ENCODE results near the gene AK8.

The AK8 gene

DNA sequence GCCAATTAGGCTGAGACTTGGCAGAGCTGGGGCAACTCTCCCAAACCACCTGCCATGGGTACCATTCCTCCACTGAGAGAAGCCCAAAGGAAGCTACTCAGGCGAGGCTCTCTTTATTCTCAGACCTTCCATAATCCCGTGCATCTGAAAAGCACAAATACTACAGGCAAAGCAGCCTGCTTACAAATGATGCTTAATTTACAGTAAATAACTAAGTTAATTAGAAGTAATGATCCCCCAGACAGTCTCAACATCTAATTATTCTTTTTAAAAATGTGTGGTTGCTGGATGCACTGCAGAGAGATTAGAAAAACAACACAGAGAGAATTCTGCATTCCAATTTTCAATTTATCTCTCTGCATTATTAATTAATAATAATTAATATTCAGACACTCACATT is 53.1 kb downstream of the AK8 start:
- no peak for DNase-seq

DNA sequence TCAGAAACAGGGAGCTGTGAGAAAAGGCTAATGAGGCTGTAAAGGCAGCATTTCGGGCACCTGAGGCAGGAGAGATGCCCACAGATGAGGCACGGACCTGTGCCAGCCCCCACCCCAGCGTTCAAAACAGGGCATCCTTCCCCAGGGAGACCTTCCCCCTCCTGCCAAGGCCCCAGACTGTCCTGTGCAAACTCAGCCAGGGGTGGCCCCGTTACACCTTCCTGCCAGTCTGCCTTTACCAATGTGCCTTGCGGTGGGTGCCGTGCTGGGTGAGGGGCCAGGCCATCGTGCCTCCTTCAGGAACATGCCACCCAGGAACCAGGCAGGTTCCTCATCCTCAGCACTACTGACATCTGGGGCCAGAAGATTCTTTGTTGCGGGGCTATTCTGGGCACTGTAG is 53.9 kb downstream of the AK8 start:
- DNase-seq: no peak

DNA sequence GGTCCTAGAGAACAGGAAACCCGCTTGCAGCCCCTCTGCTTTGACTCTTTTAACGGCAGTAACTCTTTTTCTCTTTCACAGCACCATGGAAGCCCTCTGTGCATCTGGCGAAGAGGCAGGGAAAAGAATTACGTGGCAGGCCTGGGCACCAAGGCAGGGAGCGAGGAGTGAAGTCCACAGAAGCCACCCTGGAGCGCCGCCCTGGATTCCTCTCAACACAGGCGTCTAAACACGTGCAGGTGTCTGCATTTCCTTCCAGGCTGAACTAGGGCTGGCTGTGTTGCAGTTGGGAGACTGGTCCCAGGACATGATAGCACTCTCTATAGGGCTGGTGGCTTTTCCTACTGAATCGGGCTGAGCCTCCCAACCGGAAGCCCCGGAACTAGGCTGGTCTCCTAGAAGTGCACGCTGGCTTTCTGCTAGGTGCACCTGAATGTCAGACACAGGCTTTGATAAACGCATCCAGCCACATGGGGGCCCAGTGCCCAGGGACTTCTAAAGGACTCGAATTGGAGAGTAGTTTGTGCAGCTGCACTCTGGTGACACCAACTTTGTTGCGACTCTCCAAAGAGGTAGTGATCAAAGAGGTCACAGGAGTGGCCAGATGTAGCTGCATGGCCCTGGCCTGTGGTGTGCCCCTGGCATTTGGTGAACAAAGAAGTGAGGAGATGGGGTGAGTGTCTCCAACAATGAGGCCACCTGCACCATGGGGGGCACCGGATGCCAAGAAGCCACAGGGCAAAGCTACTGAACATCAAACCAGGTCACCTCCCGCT is 54.5 kb downstream of the AK8 start:
- DNase-seq: no peak

DNA sequence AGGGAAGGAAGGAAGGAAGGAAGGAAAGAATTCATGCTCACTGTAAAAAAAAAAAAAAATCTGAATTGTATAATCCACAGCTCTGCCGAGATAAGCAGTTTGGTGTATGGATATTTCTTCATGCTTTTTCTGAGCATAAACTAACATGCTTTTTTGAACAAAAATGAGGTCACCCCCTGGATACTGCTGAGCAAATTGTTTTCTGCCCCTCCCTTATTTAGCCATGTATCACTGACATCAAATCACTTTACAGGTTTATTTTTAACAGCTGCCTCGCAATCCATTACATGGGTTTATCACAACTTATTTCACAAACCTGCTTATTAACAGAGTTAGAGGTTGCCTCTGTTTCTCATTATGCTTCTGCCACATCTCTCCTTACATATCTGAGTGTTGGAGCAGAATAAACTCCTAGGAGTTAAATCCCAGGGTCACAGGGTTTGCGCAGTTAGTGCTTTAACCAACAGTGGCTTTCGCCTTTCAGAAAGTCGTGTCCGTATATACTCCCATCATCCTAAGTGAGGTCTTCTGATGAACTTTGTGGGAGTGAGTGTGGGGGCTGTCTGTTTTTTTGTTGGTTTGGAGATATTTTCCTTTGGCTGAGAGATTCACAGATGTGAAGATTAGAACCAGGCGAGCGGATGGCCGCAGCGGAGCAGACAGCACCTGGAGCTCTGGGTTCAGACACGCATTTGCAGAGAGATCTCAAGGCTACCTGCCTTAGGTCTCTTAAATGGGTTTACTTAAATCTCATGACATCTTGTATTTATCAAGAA is 57.7 kb downstream of the AK8 start:
- DNase-seq: no peak

DNA sequence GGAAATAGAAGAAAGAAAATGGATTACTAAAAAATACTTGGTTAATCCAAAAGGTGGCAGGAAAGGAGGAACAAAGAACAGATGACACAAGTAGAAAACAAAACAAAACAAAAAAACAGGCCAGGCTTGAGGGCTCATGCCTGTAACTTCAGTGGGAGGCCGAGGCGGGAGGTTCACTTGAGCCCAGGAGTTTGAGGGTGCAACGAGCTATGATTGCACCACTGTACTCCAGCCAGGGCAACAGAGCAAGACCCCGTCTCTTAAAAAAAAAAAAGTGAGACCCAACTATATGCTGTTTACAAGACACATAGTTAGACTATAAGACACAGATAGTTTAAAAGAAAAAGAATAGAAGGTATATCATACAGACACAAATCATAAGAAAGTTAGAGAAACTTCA is 59.5 kb downstream of the AK8 start:
- no peak for DNase-seq

DNA sequence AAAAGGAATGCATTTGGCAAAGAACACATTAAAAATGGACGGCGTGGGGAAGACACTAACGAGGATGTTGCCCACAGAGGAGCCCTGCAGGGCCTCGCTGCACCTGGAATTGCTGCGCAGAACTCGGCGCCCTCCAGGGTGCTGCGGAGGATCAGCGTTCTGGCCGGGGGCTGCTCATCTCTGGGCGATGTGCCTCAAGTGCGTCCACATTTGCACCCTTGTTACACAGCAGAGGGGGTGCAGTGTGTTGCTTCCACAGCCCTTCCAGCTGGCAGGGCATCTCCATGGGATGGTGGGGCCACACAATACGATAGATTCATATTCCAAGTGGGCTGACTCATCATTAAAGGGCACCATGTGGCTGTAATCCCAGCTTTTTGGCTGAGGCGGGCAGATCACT is 63.1 kb downstream of the AK8 start:
- DNase-seq: no peak

DNA sequence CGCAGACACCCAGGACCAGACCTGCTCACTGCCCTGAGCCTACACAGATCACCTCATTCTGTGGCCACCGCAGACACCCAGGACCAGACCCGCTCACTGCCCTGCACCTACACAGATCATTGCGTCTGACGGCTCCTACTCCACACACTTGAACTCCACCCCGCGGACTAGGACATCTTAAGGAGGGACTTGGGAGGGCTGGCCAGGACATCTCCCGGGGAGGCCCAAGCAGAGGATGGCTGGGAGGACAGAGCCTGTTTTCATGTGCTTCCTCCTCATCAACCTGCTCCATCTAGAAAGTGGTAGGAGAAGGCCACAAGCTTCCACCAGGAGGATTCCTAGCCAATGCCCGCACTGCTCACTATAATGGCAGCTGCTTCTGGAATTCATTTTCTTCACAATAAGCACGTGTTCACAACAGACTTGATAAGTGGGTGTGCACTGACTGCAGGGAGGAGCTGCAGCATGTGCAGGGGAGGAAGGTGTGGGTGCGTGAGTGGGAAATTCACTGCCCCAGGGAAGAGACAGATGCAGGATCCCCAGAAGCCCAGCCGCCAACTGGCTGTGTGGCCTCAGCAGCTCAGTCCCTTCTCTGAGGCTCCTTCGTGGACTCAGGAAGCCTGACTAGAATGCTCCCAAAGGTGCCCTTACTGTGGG is 64.8 kb downstream of the AK8 start:
- no peak for DNase-seq

DNA sequence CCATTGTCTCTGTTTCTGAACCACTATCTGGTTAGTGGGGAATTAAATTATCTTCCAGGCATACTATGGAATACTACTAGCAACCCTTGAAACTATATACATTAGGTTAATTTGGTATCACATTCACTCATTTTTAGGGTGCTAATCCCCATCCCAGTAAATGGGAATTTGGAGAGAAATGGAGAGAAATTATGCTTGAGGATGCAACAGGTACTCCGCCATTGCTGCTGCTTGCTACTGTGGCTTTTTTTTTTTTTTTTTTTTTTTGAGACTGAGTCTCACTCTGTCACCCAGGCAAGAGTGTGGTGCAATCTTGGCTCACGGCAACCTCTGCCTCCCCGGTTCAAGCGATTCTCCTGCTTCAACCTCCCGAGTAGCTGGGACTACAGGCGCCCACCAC is 66.1 kb downstream of the AK8 start:
- DNase-seq: no peak

DNA sequence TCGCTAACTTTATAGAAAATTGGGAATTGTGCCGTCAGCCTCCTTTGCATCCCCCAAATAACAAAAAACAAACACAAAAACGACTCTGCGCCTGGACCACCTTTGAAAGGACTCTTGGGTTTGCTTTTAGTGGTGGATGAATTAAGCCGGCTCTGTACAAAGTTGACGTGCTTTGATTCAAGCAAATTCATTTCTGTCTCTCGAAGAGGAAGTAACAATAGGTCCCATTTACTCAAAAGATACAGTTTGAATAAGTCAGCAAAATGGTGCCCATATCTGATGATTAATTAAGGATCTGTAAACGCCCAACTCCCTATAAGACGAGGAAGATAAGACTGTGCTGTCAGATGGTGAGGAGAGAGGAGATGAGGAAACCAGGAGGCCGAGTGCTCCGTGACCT is 67.8 kb downstream of the AK8 start:
- DNase-seq: no peak

DNA sequence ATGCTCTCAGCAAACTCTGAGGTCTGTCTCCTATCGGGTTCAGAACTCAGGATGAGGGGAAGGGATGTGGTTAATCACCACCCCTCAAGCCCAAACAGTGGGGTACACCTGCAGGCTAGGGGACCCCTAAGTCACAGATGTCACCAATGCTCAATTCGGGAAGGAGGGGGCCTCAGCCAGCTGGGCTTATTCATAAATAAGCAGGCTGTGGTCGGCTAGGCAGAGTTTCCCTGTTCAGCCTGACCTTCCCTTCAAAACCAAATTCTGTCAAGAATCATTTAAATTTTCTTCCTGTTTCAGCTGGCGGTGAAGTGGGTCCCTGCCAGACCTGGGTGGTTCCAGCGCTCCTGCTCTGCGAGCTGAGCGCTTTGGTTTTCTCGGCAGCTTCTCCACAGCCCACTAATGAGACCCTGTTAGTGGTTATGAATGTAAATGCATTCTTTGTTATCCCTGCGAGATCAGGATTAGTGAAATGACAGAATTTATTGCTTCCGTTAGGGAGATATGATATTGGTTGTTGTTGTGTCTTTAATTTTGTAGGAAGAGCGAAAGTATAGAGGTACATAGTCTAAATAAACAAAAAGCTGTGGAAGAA is 68.3 kb downstream of the AK8 start:
- no peak for DNase-seq

DNA sequence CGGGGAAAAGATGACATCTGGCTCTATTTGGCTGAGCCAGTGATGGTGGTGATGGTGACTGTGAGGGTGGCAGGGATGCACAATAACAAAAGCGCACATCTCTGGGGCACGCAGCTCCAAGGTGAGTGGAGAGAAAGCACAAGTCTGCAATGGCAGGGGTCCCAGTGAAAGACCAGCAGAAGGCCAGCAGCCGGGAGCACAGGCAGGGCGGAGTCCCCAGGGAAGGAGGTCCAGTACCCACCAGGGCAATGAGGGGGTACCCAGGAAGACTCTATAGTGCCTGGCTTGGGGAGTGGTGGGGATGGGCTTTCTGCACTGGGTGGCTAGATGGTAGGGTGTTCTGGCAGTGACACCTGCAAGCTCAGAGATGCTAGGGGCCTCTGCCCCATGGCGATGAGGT is 69.4 kb downstream of the AK8 start:
- no peak for DNase-seq

DNA sequence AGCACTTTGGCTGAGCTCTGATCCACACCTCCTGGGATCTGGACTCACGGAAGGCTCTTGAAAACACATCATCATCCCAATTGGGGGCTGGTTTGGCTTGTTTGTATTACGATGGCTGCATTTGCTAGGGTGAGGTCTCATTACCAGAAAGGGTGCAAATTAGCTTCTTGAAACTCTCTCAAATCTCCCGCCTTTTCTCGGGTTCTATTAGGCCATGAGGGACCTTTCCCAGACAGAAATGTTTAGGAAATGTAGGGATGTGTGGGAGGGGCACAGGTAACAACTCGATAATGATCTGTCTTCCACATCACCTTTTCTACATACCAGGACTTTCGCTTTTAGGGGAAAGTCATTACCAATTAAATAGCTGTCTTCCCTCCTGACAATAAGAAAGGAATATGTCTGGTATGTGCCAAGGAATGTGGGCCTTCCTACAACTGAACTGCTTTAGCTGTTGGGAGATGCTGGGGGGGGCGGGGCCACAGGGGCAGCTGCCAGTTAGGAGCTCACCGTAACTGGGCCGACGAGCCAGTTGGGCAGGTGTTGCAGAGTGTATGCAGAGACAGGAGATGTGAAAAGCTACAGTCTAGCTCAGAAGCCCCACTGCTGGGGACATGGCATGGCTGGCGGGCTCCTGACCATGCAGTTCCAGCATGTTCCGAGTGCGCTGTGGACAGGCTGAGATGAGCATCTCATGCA is 71.2 kb downstream of the AK8 start:
- no peak for DNase-seq

DNA sequence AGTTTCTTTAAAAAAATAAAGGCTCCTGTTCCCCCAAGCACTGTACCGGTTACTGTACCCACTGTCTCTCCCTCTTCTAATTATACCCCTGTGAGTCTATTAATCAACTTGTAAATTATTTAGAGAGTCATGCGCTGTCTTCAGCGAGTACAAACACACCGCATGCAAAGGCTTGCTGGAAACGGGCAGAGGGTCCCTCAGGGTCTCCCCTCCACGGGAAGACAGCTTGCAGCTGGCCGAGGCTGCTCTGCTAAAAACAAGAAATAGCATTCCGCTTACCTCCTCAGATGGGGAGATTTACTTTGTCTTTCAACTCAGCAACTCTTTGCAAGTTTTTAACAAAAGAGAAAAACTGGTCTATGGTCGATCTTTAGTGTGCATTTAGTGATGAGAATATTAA is 71.8 kb downstream of the AK8 start:
- DNase-seq: no peak

DNA sequence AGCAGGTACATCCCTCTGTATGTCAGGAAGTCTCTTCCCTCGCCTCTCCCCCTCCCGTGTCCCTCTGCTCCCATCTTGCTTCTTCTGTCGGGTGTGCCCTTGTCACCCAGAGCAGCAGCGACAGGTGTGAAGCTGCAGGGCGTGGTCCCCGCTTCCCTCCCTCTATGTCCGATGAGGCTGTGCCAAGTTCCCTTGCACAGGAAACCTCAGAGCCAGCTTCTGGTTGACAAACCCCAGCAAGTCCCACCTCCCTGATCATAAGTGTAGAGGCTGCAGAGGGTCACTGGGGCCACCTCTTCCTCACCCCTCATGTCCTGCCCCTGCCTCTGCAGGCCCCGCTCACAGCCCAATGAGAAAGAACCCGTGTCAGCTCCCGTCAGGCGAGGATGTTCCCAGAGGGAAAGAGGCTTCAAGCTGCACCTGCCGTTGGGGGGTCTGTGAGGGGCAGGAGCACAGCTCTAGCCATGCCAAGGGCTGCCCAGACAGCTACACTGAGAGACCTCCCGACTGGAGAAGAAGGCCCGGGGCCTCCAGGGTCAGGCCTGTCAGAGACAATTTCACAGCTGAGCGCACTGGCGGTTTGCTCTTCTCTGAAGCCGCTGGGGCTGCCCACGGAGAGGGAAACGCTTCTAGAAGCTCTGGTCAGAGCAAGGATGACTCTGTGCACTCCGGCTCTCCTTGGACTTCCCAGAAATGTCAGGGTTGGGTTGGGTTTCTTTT is 73.3 kb downstream of the AK8 start:
- no peak for DNase-seq

DNA sequence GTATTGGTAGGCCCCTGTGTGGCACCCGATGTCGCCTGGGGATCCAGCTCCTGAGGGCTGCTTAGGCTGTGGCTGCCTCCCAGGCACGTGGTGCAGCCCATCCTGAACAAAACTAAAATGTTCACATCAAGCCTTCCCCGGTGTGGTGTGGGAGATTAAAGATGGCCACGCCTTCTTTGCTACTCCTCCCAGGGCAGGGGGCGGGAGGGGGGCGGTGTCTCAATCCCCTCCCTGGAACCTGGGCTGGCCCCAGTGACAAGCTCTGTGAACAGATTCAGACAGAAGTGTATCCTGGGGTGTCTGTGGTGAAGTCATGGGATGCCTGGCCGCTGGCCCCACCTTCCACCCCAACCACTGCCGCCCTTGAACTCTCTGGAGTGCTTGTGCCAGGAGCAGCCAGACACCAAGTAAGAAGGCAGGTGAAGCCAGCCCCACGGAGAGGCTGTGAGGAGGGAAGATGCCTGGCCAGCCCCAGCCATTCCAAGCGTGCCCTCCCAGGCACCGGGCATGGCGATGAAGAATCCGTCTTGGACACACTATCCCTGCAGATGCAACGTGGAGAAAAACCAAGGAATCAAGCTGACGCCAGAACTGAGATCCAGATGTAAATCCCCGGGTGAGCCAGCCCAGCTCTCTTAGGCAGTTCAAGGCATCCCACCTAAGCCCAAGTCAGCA is 75.8 kb downstream of the AK8 start:
- DNase-seq: no peak

DNA sequence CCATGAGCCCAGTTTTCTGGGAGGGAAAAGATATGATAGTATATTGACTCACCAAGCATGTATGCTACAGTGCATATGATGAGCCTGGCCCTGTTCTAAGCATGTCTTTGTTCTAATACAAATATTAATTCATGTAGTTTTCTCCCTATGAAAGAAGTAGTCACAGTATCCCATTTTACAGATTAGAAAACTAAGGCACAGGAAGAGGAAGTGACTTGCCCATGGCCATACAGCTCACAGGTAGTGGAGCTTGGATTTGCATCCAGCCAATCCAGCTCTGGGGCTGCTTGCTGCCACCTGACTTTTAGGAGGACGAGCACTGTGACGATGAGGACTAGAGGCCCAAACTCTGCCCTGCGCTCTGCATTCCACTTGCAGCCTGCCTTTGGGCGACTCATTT is 76.4 kb downstream of the AK8 start:
- no peak for DNase-seq

DNA sequence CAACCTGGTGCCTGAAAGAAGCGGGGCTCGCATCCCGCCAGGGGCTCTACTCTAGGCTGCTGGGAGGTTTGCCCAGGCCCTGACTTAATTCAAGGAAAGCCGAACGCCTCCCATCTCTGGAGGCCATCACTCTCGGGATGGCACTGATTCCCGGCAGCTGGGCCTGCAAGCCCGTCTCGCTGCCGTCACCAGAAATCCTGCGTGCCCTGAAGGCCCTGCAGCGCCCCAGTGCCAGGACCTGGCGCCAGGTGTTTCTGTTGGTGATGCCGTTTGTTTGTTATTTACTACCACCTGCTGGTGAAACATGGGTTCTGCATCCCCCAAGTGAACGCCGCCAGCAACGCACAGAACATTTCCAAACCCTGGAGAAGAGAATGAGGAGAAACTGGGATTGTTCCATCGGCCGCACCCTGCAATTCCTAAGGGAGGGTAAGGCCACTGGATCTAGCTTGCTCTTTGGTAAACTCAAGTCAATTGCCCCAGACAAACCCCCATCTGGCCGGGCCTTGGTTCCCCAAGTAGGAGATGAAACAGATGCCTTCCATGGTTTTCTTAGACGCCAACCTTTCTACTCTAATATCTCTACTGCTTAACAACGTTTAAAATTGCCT is 77.9 kb downstream of the AK8 start:
- DNase-seq: peak; percentile 52 to 80

DNA sequence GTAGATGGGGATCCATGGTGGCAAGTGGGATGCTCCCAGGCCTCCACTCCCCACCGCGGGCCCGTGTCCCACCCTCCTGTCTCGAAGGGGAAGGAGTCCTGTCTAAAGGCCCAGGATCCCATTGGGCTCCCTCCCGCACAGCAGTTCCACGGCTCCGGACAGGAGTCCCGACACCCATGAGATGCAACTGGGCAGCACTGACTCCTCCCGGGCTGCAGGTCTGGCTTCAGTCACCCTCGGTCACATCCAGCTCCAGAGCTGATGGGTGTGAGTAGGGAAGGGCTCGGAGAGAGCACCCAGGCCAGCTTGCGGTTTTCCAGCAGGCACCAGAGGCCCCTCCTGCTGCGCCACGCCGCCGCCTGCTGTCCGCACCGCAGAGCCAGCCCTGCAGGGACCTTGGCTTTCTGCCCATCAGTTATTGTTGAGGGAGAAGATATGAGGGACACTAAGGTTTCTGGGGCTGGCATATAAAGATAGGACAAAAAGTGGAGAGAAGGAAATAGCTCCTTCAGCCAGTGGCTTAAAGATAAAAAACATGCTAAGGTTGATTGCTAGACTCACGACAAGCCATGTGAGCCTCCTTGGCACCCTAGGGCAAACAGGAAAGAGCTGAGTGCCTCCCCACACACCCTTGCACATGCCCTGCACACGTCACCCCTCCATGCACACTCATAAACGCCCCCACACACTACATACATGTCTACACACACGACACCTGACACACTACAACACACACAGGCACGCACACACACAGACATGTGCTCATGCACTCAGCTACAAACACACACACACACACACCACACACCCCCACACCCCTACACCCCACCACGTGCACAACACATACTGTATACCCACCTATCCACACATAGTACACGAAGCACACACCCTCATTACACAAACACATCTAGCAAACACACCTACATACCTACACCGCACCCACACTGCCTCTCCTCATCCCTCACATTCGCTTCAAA is 79.0 kb downstream of the AK8 start:
- peak; percentile 13 to 34 for DNase-seq

DNA sequence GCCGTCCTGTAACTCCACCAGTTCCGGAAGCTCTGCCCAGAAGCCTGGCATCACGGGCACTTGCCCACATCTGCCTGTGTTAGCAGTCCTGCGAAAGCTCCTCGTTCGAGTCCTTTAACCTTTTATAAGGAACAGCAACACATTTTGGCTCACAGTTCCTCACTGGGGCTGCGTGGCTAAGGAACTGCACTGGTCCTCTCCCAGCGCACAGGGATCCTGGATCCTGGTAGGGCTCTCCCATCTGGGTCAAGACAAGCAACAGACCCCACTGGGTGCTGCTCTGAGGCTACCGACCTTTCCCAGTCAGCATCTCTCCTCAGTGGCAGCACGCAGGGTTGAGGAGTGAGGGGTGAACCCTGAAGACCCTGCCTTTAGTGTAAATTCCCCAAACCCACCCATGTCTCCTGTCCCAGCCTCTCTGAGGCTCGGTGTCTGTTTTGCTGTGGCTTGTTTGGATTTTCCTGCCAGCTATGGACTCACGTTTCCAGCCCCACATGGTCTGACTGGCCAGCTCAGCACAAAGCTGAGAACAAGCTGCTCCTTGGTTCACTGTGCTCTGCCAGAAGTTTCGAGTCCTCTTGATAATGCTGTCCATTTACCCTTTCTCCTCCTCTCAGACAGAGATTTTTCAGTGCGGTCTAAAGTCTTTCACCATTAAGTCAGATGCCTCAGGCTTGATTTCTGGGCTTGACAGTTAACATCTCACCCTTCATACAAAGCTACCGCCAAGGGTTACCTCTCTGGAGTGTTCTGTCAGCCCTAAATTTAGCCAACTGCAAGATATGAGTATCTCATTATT is 80.0 kb downstream of the AK8 start:
- DNase-seq: no peak

All from inflammatory macrophage (primary cell).